BE2C (cell line): ENCODE data around the gene OOSP1.

ENCODE experiments used
- DNase-seq: peaks from one replicate; pipeline ENCODE4 v3.0.0-alpha.2; 2020
- H3K27me3 ChIP-seq: fragments of 250-450 bp; sonication (Bioruptor Pico); 2 replicates; pipeline ENCODE4 v1.5.1; 2020; ENCODE audit warnings: mild to moderate bottlenecking
- H3K36me3 ChIP-seq: fragments of 250-450 bp; sonication (Bioruptor Pico); 2 replicates; pipeline ENCODE4 v1.5.1; 2020; ENCODE audit warnings: mild to moderate bottlenecking
- H3K4me1 ChIP-seq: fragments of 250-450 bp; sonication (Bioruptor Pico); 2 replicates; pipeline ENCODE4 v1.5.1; 2020
- H3K4me3 ChIP-seq: 2 replicates; pipeline ENCODE4 v1.5.1; 2011; ENCODE audit warnings: low read depth, low read length
- H3K9me3 ChIP-seq: fragments of 250-450 bp; sonication (Bioruptor Pico); 2 replicates; pipeline ENCODE4 v1.5.1; 2020
- TF ChIP-seq, protein P1 (sequence below): IDR thresholded peaks from 2 replicates; pipeline ENCODE4 v1.5.1; 2012; ENCODE audit warnings: mild to moderate bottlenecking, low read depth, low read length

The OOSP1 gene

DNA sequence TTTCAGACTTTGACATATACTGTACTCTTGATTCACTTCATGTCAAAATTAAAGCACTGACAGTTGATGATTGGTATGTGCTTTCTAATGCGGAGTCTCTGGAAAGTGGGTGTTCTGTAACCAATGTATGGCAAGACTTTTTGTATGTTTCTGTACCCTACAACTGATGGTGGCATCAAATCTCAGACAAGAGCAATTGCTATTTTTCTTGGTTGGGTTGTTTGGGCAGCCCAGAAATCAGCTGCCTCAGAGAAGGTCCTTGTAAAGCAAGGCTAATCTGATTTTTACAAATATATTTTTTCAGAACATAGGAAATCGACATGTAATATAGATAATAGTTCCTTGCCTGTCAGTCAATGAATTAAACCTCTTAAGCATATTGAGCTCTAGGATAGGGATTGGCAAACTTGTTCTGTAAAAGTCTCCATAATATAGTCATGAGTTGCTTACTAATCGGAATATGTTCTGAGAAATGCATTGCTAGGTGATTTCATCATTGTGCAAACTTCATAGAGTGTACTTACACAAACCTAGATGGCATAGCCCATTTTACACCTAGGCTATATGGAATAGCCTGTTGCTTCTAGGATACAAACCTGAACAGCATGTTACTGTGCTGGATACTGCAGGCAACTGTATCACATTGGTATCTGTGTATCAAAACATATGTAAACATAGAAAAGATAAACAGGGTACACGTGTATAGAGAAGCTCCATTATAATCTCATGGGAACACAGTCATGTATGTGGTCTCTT, 15.4 kb downstream of the OOSP1 start:
- TF ChIP-seq, protein P1, sequence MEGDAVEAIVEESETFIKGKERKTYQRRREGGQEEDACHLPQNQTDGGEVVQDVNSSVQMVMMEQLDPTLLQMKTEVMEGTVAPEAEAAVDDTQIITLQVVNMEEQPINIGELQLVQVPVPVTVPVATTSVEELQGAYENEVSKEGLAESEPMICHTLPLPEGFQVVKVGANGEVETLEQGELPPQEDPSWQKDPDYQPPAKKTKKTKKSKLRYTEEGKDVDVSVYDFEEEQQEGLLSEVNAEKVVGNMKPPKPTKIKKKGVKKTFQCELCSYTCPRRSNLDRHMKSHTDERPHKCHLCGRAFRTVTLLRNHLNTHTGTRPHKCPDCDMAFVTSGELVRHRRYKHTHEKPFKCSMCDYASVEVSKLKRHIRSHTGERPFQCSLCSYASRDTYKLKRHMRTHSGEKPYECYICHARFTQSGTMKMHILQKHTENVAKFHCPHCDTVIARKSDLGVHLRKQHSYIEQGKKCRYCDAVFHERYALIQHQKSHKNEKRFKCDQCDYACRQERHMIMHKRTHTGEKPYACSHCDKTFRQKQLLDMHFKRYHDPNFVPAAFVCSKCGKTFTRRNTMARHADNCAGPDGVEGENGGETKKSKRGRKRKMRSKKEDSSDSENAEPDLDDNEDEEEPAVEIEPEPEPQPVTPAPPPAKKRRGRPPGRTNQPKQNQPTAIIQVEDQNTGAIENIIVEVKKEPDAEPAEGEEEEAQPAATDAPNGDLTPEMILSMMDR, result no peak
- no peaks in the 10 kb centered on the region for H3K27me3 ChIP-seq
- H3K4me1 ChIP-seq, result no peaks in the 10 kb centered on the region
- DNase-seq, result no peak
- H3K36me3 ChIP-seq, result no peaks in the 10 kb centered on the region
- H3K4me3 ChIP-seq, result no peak overlapping the region
- no peaks in the 10 kb centered on the region for H3K9me3 ChIP-seq

DNA sequence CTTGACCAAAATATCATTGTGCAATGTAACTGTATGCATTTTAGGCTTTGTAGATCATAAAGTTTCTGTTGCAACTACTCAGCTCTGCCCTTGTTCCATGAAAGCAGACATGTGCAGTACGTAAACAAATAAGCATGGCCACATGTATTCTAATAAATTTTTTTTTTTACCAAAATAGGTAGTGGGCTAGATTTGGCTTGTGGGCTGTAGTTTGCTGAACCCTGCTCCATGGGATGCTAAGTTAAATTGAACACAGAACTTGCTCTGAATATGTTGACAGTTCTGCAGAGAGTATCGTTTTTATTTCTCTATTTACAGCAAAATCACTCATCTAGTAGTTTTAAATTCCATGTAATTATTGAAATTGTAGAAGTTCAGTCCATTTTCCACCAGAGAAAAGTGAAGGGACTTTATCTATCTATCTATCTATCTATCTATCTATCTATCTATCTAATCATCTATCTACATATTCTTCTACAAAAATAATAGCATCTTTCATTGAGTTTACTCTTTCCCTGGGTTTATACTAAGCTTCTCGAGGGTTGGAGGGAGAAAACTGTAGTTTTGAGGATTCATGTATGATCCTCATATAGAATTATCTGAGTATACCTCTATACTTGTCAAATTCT, 16.1 kb downstream of the OOSP1 start:
- Histone ChIP-seq H3K4me1 (no peaks in the 10 kb centered on the region), H3K9me3 (no peaks in the 10 kb centered on the region), H3K36me3 (no peaks in the 10 kb centered on the region), H3K4me3 (no peak overlapping the region), H3K27me3 (no peaks in the 10 kb centered on the region)
- TF ChIP-seq, protein P1, result no peak
- DNase-seq, result no peak

DNA sequence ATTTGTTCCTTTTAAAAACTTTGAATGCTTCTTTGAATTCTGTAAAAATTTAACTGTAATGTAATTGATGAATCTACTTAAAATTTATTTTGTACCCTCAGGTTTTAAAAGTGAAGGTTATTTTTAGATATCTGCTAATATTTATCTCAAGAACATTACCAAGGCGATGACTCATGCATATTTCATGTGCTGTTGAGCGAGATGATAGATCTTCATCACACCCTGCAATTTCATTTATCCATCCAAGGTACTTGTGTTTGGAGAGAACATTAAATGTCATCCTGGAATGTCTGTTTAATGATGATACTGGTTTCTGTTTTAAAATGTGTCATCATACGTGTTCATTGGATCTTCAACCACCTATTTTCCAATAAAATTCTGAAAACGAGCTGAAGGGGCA, 18.9 kb downstream of the OOSP1 start:
- TF ChIP-seq, protein P1, result no peak
- no peak for DNase-seq

DNA sequence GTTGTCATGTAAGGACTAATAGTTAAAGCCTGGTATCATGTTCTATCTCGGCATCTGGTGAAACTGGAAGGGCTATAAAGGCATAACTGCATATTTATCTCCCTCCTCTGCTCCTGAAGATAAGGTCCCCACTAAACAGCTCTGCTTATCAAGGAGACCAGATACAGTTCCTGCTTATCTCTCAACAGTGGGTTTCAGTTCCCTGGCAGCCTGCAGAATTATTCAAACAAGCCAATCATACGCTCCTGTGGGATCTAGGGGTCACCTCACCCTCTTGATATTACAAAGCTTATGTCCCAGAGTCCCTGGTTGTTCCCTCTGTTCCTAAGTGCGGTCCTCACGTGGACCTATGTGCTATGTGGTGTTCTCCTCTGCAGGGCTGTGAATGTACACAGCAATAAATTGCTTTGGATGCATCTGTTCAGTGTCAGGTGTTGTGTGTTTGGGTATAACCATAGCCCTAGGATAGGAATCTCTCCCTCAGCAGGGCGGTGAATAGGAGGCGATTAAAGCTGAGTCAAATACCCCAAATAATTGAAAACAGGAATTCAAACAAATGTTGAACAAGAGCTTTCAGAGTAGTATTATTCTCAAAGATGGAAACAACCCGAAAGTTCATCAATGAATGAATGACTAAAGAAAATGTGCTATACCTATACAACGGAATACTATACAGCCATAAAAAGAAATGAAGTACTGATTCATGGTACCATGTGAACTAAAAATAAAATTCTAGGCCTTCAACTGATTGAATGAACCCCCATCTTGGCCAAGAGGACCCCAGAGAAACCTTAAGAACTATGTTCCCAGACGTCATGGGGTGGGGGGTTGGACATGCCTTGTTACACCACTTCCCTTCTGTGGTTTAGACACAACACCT, 22.5 kb downstream of the OOSP1 start:
- no peaks in the 10 kb centered on the region for H3K4me1 ChIP-seq
- DNase-seq, result no peak

More for the DNA sequence above, 18.9 kb downstream of the OOSP1 start:
- Histone ChIP-seq H3K36me3 (no peaks in the 10 kb centered on the region), H3K4me3 (no peak overlapping the region), H3K4me1 (no peaks in the 10 kb centered on the region), H3K9me3 (no peaks in the 10 kb centered on the region), H3K27me3 (no peaks in the 10 kb centered on the region)

DNA sequence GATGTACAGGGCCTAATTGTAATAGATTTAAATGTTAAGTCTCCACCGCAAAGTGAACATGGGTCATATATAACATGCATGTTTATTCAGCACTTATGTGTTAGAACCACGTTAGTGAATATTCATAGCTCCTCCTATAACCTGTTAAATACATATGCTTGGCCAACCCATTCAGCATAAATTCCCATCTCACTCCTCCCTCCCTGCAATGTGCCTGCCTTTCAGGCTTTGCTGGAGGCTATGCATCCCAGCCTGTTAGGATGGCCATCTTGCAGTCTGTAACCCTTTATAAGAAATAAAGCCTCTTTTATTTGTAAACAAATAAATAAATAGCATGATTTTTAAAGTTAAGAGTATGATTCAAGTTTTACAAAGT, 23.9 kb downstream of the OOSP1 start:
- Histone ChIP-seq H3K9me3 (no peaks in the 10 kb centered on the region), H3K36me3 (no peaks in the 10 kb centered on the region), H3K4me3 (no peak overlapping the region), H3K4me1 (no peaks in the 10 kb centered on the region), H3K27me3 (no peaks in the 10 kb centered on the region)
- TF ChIP-seq, protein P1, result no peak
- DNase-seq, result no peak

More for the DNA sequence above, 22.5 kb downstream of the OOSP1 start:
- Histone ChIP-seq H3K4me3 (no peak overlapping the region), H3K9me3 (no peaks in the 10 kb centered on the region), H3K36me3 (no peaks in the 10 kb centered on the region), H3K27me3 (no peaks in the 10 kb centered on the region)
- TF ChIP-seq, protein P1, result no peak

DNA sequence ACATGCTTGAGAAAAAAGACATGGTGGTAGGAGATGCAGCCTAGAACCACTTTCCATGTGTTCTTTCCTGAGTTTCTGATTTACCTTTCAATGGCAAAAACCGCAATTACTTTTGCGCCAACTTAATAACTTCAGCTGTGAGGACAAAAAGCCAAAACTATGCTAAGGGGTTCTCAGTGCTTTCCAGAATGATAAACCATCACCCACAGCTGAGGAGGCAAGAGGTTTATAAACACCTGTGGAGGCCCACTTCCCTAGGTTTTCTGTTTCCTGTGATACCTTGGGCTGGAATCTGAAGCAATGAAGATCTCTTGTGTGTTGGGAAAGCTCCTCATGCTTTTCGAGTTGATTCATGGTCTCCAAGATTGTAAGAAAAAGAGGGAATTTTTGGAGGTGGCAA, 25.5 kb downstream of the OOSP1 start, which contains the start of gene OOSP4A:
OOSP4A (plus strand) TSS at position 301 of the 400 bp plus-strand sequence; CDS start at position 301, 0 bp downstream.
- H3K9me3 ChIP-seq, result no peaks in the 10 kb centered on the region

More for the DNA sequence above, 25.5 kb downstream of the OOSP1 start, which contains the start of gene OOSP4A:
- Histone ChIP-seq H3K4me3 (no peak within 1 kb of the TSS), H3K36me3 (no peaks in the 10 kb centered on the region), H3K4me1 (no peaks in the 10 kb centered on the region), H3K27me3 (no peaks in the 10 kb centered on the region)
- TF ChIP-seq, protein P1, result no peak
- no peak for DNase-seq
